Esophagus mucosa (tissue), 1 donor: Measurements from ENCODE around the gene ASTN2. TPM values are rescaled to one million over a fixed set of nuclear protein-coding genes. Genes with fewer than 3 reads are reported as not detected.

Source experiments
- ATAC-seq: fragments of 200-7000 bp; cut with Tn5 transposase; one replicate; pipeline ENCODE4 v1.9.1; 2020
- total RNA-seq: library from RNA; stranded (reverse); gene quantifications from one replicate; pipeline ENCODE4 v1.2.4, GENCODE V29; 2023
- donor health status: DM: yes; HTN: yes; CAD: no.

ASTN2 gene
- total RNA-seq, 1 donor from 2014 or later = 1.00 TPM

DNA sequence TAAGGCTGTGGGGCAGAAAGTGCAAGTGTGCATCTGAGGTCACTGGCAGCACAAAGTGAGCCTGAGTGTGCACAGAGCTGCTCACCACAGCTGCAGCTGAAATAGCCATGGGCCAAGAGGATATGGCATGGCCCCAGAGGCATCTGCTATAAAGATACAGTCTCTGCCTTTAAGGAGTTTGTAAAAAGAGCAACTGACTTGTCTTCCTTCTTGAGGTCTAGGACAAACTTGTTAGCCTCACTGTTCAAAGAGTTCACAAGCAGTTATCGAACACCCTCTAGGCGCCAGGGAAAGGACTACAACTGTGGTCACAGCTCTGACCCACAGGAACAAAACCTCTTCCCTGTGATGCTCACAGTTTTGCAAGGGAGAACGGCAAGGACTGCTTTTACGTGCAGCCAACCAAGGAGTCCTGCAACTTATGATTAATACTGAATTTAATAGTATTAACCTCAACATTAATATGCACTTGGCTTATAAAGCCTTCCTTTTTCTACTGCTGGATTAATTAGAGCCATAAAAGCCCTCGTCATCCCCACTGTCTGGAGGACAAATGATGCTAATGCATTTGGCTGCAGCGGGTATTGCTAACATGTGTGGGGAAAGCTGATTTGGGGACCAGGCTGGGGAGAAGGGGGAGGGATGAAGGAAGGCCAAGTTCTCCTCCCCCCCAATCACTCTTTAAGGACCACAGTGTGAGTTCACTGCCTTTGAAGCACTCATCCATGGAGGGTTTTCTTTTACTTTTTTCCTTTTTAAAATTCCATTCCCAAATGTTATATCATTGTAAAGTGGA, 917.6 kb downstream of the ASTN2 start:
- ATAC-seq = no peak

- no peak for ATAC-seq
Measured at GRCh38 chr9:116496167-116496566, 918.7 kb downstream of the ASTN2 start.

GRCh38 chr9:116495725-116496124, 919.1 kb downstream of the ASTN2 start:
- no peak for ATAC-seq

DNA sequence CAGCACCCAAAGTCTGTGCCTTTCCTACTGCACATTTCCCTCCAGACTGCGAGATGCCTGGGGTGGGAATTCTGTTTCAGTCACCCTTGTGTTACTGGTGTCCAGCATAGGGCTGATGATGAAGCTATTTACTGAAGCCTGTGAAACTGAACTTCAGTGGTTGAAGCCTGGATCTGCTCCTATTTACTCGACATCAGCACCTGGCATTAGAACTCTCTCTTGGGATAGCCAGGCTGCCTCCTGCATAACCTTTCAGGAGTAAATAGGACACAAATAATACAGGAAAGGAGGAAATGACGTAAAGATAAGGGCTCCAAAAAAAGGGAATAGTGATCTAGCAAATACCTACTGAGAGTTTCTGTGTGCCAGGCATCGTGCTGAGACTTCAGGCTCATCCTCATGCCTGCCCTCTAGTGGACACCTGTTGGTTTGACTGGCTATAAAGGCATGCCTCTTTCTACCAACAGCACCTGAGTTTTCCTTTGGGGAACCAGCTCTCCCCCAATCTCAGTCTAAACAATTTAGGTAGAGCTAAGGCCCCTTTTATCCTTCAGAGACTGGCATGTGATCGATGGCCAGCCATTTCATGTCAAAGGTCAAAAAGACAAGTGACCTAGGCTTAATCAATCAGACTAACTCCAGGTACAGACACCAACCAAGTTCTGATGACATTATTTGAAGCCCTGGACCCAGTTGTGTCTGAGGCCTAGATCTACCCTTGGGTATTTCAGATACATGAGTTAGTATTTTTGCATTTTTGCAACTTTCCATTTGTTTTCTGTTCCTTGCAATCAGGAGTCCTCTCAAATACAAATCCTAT, 919.8 kb downstream of the ASTN2 start:
- ATAC-seq = peak; percentile 38

DNA sequence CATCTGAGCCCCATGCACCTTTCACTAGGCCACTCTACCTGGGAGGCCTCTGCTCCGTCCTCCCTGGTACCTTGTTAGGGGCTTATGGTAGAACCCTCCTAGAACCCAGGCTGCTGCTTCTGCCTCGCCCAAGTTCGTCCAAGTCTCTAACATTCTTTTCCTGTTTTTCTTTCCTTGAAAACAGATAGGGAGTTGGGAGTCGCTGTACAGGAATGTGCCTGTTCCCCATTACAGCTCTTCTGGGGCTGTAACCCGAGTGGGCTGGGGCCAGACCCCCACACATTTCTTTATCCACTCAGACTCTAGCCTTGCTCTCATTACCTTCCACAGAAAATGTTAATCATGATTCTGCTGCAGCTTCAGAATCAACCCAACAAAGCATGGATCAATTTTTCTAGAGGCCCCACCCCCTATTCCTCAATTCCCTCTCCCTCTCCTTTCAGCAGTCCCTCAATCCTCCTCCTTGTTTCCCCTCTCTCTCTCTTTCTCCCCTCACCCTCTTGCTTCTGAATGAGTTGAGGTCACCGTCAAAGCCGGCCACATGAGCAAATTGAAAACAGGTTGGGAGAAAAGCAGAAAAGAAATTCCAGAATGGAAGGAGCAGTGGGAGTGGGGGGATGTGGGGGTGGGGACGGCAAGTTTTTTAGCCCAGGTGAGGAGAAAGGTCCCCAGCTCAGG, 921.5 kb downstream of the ASTN2 start:
- no peak for ATAC-seq

DNA sequence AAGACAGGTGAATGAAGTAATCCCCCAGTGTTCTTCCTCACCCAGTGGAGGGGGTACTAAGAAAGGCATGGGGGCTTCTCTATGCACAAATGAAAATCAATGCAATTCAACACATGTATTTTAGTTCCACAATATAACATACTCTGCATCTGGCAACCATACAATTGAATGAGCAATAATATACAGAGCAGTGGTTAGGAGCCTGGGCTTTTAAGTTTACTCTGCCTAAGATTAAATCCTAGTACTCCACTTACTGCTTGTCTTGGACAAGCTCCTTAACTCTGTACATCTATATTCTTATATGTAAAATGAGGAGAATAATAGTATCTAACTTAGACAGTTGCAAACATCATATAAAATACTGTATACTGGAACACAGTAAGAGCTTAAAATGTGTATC, 923.2 kb downstream of the ASTN2 start:
- ATAC-seq = no peak

- ATAC-seq = no peak
Measured at GRCh38 chr9:116491219-116491618, 923.6 kb downstream of the ASTN2 start.

DNA sequence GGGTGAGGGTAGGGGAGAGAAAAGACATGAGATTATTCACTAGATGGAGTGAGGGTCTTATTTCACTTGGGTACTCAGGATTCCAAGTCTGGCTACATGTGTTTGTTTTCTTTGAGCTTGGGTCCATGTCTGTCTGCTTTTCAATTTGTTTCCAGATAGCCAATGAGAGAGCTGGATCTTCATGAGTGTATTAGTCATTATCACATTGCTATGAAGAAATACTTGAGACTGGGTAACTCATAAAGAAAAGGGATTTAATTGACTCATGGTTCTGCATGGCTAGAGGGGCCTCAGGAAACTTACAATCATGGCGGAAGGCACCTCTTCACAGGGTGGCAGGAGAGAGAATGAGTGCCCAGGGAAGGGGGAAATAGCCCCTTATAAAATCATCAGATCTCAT, 924.5 kb downstream of the ASTN2 start:
- ATAC-seq = peak; percentile 37

- ATAC-seq = no peak
Measured at GRCh38 chr9:116488373-116488772, 926.5 kb downstream of the ASTN2 start.

GRCh38 chr9:116484492-116485061, 930.3 kb downstream of the ASTN2 start:
- ATAC-seq = no peak

GRCh38 chr9:116483622-116484491, 931.0 kb downstream of the ASTN2 start:
- no peak for ATAC-seq

DNA sequence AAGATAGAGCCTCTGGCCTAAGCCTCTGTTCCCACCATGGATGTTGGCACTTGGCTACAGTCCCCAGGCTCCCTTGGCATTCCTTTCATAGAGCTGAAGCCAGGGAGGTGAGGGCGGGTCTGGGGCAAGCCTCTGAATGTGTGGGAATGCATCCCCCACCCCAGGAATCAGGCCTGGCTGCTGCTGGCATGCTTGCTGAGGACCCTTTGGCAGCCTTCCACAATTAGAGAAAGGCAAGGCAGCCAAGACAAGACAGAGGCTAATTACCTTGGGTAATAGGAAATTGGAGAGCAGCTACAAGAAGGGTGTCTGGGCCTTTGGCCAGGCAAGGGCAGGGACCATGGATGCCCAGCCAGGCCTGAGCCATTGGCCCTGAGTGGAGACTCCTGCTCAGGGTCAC, 932.1 kb downstream of the ASTN2 start:
- no peak for ATAC-seq

GRCh38 chr9:116480700-116481099, 934.2 kb downstream of the ASTN2 start:
- ATAC-seq = no peak

DNA sequence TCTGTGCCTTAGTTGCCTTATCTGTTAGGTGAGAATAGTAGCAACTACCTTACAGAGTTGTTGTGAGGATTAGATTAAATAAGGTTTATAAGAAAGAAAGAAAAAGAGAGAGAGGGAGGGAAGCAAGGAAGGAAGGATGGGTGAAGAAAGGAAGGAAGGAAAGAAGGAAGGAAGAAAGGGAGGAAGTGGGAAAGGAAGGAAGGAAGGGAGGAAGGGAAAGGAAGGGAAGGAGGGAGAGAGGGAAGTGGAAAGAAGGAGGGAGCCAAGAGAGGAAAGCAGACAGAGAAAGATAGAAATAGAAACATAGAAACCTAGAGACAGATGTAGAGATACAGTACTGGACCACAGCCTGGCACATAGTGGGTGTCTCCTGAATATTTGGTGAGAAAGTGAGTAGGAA, 934.9 kb downstream of the ASTN2 start:
- no peak for ATAC-seq

DNA sequence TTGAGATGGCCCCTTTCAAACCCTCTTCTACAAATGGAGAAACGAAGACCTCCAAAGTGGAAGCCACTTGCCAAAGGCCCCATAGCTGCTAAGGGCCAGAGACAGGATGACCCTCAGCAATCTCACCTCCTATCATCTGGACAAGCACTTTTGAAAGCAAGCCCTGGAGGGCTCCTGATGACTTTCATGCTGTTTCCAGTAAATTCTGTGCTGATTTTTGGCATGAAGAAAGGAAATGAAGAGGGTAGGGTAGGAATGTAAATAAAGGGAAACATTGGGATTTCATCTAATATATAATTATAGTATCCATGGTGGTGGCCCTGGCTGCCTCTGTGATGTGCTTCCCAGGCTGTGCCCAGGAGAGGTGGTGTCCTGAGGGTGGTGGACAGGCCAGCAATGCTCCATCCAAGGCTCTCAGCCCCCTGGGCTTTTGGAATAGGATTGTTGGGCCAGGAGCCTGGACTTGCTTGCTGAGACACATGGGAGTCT, 935.8 kb downstream of the ASTN2 start:
- ATAC-seq = no peak

- ATAC-seq = no peak
Measured at GRCh38 chr9:116477584-116478141, 937.2 kb downstream of the ASTN2 start.

- no peak for ATAC-seq
Measured at GRCh38 chr9:116476935-116477381, 937.9 kb downstream of the ASTN2 start.

DNA sequence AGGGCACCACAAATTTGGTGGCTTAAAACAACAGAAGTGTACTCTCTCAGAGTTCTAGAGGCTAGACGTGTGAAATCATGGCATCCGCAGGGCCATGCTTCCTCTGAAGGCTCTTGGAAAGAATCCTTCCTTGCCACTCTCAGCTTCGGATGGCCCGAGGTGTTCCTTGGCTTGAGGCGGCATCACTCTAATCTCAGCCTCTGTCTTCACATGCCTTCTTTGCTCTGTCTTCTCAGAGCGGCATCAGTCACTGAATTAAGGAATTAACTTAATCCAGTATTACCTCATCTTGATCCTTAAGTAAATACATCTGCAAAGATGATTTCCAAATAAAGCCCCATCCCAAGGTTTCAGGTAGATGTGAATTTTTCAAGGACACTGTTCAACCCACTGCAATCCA, 938.9 kb downstream of the ASTN2 start:
- ATAC-seq = peak; percentile 90

DNA sequence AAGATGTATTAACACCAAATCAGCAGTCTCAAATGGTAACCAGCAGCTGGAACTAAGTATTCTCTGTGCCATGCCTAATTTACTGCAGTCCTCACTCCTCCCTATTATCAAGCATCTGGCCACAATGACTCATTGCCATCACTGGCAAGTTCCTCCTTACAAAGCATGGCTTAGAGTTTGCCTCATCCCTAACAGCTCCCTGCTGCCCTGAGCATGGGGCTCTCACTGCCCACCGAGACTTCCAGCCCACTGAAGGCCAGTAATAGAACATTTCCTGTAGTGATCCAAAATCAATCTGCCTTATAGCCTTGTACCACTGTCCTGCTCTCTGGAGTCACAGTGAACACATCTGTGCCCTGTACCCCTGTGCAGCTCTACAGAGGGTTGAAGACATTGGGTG, 939.7 kb downstream of the ASTN2 start:
- peak; percentile 76 for ATAC-seq

- ATAC-seq = no peak
Measured at GRCh38 chr9:116471944-116472506, 942.8 kb downstream of the ASTN2 start.
